Caco-2 (cell line): Measurements from ENCODE around the gene ZAR1L. TPM values are rescaled to one million over a fixed set of nuclear protein-coding genes. Genes with fewer than 3 reads are reported as not detected.
A peak's percentile ranks its signal among the peaks of the same experiment; 100 is the strongest.

ENCODE experiments used
- BruUV-seq: library from RNA; stranded (reverse); fragments of 400-500 nt; replicated peaks from 2 replicates; lab custom pipeline; 2021; lab: Mats Ljungman, UMichigan
- CTCF ChIA-PET: fragments of 300-600 bp; sonication (Branson Sonifier 250); formaldehyde crosslinking; loops from one replicate; lab custom pipeline; 2022; ENCODE audit warnings: antibody characterized with exemption; lab: Charles Lee
- POLR2A ChIA-PET: fragments of 300-600 bp; sonication (Branson Sonifier 250); formaldehyde crosslinking; loops from one replicate; lab custom pipeline; 2022; ENCODE audit warnings: antibody characterized with exemption; lab: Charles Lee
- DNase-seq, 2 experiments: peaks; one replicate each; pipeline versions ENCODE4 v3.0.0 to v3.0.0-alpha.2; 2020 to 2022
- H3K27me3 ChIP-seq: replicated peaks from 2 replicates; pipeline ENCODE4 v1.6.0; 2011; ENCODE audit warnings: low read length; ENCODE audit not compliant: control insufficient read depth, insufficient read depth
- H3K36me3 ChIP-seq: 2 replicates; pipeline ENCODE4 v1.5.1; 2011; ENCODE audit warnings: low read length; ENCODE audit not compliant: control insufficient read depth, insufficient read depth
- H3K4me1 ChIP-seq: fragments of 250-450 bp; sonication (Bioruptor Pico); 2 replicates; pipeline ENCODE4 v1.5.1; 2020; ENCODE audit warnings: mild to moderate bottlenecking
- H3K4me3 ChIP-seq: 2 replicates; pipeline ENCODE4 v1.5.1; 2011; ENCODE audit warnings: low read depth, mild to moderate bottlenecking, control low read depth, low read length
- H3K9me3 ChIP-seq: fragments of 250-450 bp; sonication (Bioruptor Pico); 2 replicates; pipeline ENCODE4 v1.5.1; 2020; ENCODE audit warnings: mild to moderate bottlenecking, moderate library complexity
- H3K27ac Mint-ChIP-seq: one replicate; pipeline ENCODE4 v1.8.0; 2022; ENCODE audit warnings: mixed read lengths; ENCODE audit not compliant: unreplicated experiment
- H3K27me3 Mint-ChIP-seq: one replicate; pipeline ENCODE4 v1.8.0; 2022; ENCODE audit warnings: mixed read lengths; ENCODE audit not compliant: insufficient read depth, unreplicated experiment
- H3K36me3 Mint-ChIP-seq: one replicate; pipeline ENCODE4 v1.8.0; 2022; ENCODE audit warnings: mild to moderate bottlenecking, mixed read lengths; ENCODE audit not compliant: insufficient read depth, unreplicated experiment
- H3K4me1 Mint-ChIP-seq: one replicate; pipeline ENCODE4 v1.8.0; 2022; ENCODE audit warnings: low read depth, mixed read lengths; ENCODE audit not compliant: unreplicated experiment
- H3K4me3 Mint-ChIP-seq: one replicate; pipeline ENCODE4 v1.8.0; 2022; ENCODE audit warnings: mild to moderate bottlenecking, moderate library complexity, mixed read lengths; ENCODE audit not compliant: unreplicated experiment
- H3K9me3 Mint-ChIP-seq: one replicate; pipeline ENCODE4 v1.8.0; 2022; ENCODE audit warnings: mixed read lengths; ENCODE audit not compliant: unreplicated experiment
- intact Hi-C: fragments of 100-400 bp; cut with micrococcal nuclease; formaldehyde crosslinking; loops from one replicate; pipeline ENCODE4 v1.10.0; 2022; ENCODE audit not compliant: unreplicated experiment
- total RNA-seq: library from RNA; stranded (reverse); gene quantifications from 2 replicates; pipeline ENCODE4 v1.2.3, GENCODE V29; 2022
- TF ChIP-seq, protein P1 (sequence below), 2 experiments: fragments of 200-600 bp in 1 of 2; IDR thresholded peaks; 1 replicate in 1 of 2; 2 replicates in 1 of 2; pipeline versions ENCODE4 v1.5.1 to v1.8.0; 2011 to 2022; ENCODE audit warnings: antibody characterized with exemption in 1 of 2, control low read depth in 1 of 2, inconsistent platforms in 1 of 2, low read depth in 1 of 2, low read length in 1 of 2, mild to moderate bottlenecking in 1 of 2, moderate library complexity in 1 of 2; ENCODE audit not compliant: insufficient read depth in 1 of 2, severe bottlenecking in 1 of 2, unreplicated experiment in 1 of 2

Gene ZAR1L
- total RNA-seq, 1 experiment from 2014 or later: not detected

DNA sequence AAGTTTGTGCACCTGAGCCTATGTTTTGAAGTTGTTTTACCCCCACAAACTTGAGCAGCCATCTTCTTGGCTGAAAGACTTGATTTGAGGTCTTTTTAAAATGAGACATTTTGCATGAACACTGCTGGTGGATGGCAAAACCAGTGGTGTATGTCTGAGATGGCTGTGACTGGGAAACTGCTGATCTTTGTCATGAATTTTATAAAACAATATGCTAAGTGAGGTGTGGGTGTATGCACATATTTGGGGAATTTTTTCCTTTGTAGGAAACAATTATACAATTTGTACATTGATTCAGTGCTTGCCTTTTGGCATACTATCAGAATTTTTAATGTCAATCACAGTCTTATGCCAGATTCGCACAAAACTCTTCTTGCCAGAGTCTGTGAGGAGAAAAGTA is 52.5 kb downstream of the ZAR1L start:
- DNase-seq: no peak
- no peaks in the 10 kb centered on the region for H3K9me3 Mint-ChIP-seq
- POLR2A ChIA-PET: interaction anchor here (2.4 kb wide), 1 partner anchor 53 kb away, joined by 19 read pairs; the partner anchor contains the start of genes BRCA2 and ZAR1L
- H3K4me3 ChIP-seq: no peak overlapping the region
- TF ChIP-seq, protein P1, sequence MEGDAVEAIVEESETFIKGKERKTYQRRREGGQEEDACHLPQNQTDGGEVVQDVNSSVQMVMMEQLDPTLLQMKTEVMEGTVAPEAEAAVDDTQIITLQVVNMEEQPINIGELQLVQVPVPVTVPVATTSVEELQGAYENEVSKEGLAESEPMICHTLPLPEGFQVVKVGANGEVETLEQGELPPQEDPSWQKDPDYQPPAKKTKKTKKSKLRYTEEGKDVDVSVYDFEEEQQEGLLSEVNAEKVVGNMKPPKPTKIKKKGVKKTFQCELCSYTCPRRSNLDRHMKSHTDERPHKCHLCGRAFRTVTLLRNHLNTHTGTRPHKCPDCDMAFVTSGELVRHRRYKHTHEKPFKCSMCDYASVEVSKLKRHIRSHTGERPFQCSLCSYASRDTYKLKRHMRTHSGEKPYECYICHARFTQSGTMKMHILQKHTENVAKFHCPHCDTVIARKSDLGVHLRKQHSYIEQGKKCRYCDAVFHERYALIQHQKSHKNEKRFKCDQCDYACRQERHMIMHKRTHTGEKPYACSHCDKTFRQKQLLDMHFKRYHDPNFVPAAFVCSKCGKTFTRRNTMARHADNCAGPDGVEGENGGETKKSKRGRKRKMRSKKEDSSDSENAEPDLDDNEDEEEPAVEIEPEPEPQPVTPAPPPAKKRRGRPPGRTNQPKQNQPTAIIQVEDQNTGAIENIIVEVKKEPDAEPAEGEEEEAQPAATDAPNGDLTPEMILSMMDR (IDR thresholded peaks at IDR 0.05; ENCODE audit: insufficient read depth in 1 of 2, low read depth in 1 of 2, low read length in 1 of 2, severe bottlenecking in 1 of 2, unreplicated experiment in 1 of 2): no peak
- no peaks in the 10 kb centered on the region for H3K27me3 ChIP-seq
- H3K4me3 Mint-ChIP-seq: peak overlapping the region; percentile 41
- peak overlapping the region; percentile 77 for H3K27ac Mint-ChIP-seq
- no peaks in the 10 kb centered on the region for H3K36me3 ChIP-seq
- intact Hi-C loops: loop anchor here (10.0 kb wide), 1 partner anchor 182 kb away; no protein-coding TSS in a partner anchor
- peaks cover 80% of the 10 kb centered on the region for H3K36me3 Mint-ChIP-seq
- no peaks in the 10 kb centered on the region for H3K9me3 ChIP-seq
- H3K4me1 ChIP-seq: peaks cover 78% of the 10 kb centered on the region
- no peaks in the 10 kb centered on the region for H3K27me3 Mint-ChIP-seq
- CTCF ChIA-PET: interaction anchor here (3.9 kb wide), 1 partner anchor 16 kb away, joined by 18 read pairs; no protein-coding TSS in a partner anchor
- BruUV-seq: no TSS peak
- peaks cover 44% of the 10 kb centered on the region for H3K4me1 Mint-ChIP-seq

GRCh38 chr13:32262165-32262564 is 53.0 kb downstream of the ZAR1L start:
- Mint-ChIP-seq H3K4me3 (peak overlapping the region; percentile 41), H3K4me1 (peaks cover 40% of the 10 kb centered on the region), H3K27me3 (no peaks in the 10 kb centered on the region), H3K9me3 (no peaks in the 10 kb centered on the region), H3K27ac (peak overlapping the region; percentile 77), H3K36me3 (peaks cover 80% of the 10 kb centered on the region)
- ChIA-PET POLR2A (interaction anchor here (1.1 to 2.4 kb wide), 2 partner anchors 37 to 53 kb away, joined by 3 to 19 read pairs; partner anchors contain the start of genes BRCA2 and ZAR1L), CTCF (interaction anchor here (3.9 kb wide), 1 partner anchor 16 kb away, joined by 18 read pairs; no protein-coding TSS in a partner anchor)
- TF ChIP-seq, protein P1 (IDR thresholded peaks at IDR 0.05; ENCODE audit: insufficient read depth in 1 of 2, low read depth in 1 of 2, low read length in 1 of 2, severe bottlenecking in 1 of 2, unreplicated experiment in 1 of 2): no peak
- BruUV-seq: no TSS peak
- Histone ChIP-seq H3K4me3 (no peak overlapping the region), H3K36me3 (no peaks in the 10 kb centered on the region), H3K4me1 (peaks cover 83% of the 10 kb centered on the region), H3K9me3 (no peaks in the 10 kb centered on the region), H3K27me3 (no peaks in the 10 kb centered on the region)
- intact Hi-C loops: loop anchor here (10.0 kb wide), 1 partner anchor 183 kb away; no protein-coding TSS in a partner anchor
- no peak for DNase-seq

GRCh38 chr13:32261567-32261966 is 53.6 kb downstream of the ZAR1L start:
- Mint-ChIP-seq H3K27me3 (no peaks in the 10 kb centered on the region), H3K27ac (peak overlapping the region; percentile 77), H3K4me1 (peaks cover 41% of the 10 kb centered on the region), H3K36me3 (peaks cover 76% of the 10 kb centered on the region), H3K9me3 (no peaks in the 10 kb centered on the region), H3K4me3 (peak overlapping the region; percentile 41)
- ChIA-PET POLR2A (interaction anchor here (1.1 to 2.4 kb wide), 2 partner anchors 36 to 54 kb away, joined by 3 to 19 read pairs; partner anchors contain the start of genes BRCA2 and ZAR1L), CTCF (interaction anchor here (3.9 kb wide), 1 partner anchor 15 kb away, joined by 18 read pairs; no protein-coding TSS in a partner anchor)
- Histone ChIP-seq H3K27me3 (no peaks in the 10 kb centered on the region), H3K4me1 (peaks cover 84% of the 10 kb centered on the region), H3K36me3 (no peaks in the 10 kb centered on the region), H3K4me3 (no peak overlapping the region), H3K9me3 (no peaks in the 10 kb centered on the region)
- TF ChIP-seq, protein P1 (IDR thresholded peaks at IDR 0.05; ENCODE audit: insufficient read depth in 1 of 2, low read depth in 1 of 2, low read length in 1 of 2, severe bottlenecking in 1 of 2, unreplicated experiment in 1 of 2): no peak
- intact Hi-C loops: loop anchor here (10.0 kb wide), 1 partner anchor 183 kb away; no protein-coding TSS in a partner anchor
- DNase-seq: no peak
- BruUV-seq: TSS peak; percentile 51
